HuH-7.5 (cell line): Measurements from ENCODE around the gene HAUS5.

Experiments
- DNase-seq: peaks from one replicate; pipeline ENCODE4 v3.0.0; 2011; ENCODE audit warnings: low spot score

Gene HAUS5

GRCh38 chr19:35642798-35643254 lies 30.3 kb downstream of the HAUS5 start:
- DNase-seq: no peak

GRCh38 chr19:35643255-35644205 lies 31.0 kb downstream of the HAUS5 start:
- peak; percentile 94 for DNase-seq

- DNase-seq: peak; percentile 98
These were observed 31.9 kb downstream of the HAUS5 start for GRCh38 chr19:35644206-35644986.

GRCh38 chr19:35644987-35645679 lies 32.6 kb downstream of the HAUS5 start:
- DNase-seq: peak; percentile 58

GRCh38 chr19:35645680-35646511 lies 33.4 kb downstream of the HAUS5 start:
- DNase-seq: no peak

GRCh38 chr19:35648017-35648961 lies 35.8 kb downstream of the HAUS5 start, which contains the start of gene COX6B1:
Gene COX6B1, plus strand, starts transcription at chr19:35648323. Its CDS starts 2,921 bp downstream, at chr19:35651244.
- DNase-seq: peak; percentile 93

GRCh38 chr19:35650581-35650980 lies 38.0 kb downstream of the HAUS5 start:
- no peak for DNase-seq

GRCh38 chr19:35654828-35655227 lies 42.3 kb downstream of the HAUS5 start:
- peak; percentile 1 for DNase-seq

- DNase-seq: no peak
These were observed 43.1 kb downstream of the HAUS5 start for GRCh38 chr19:35655600-35655999.

- no peak for DNase-seq
These were observed 44.2 kb downstream of the HAUS5 start for GRCh38 chr19:35656700-35657099.

GRCh38 chr19:35657904-35658700 lies 45.6 kb downstream of the HAUS5 start:
- no peak for DNase-seq

- no peak for DNase-seq
These were observed 49.4 kb downstream of the HAUS5 start for GRCh38 chr19:35661995-35662340.

GRCh38 chr19:35663981-35664380 lies 51.4 kb downstream of the HAUS5 start:
- DNase-seq: no peak

- no peak for DNase-seq
These were observed 52.6 kb downstream of the HAUS5 start for GRCh38 chr19:35665157-35665556.

GRCh38 chr19:35665604-35666003 lies 53.1 kb downstream of the HAUS5 start:
- DNase-seq: no peak

GRCh38 chr19:35666251-35666913 lies 53.8 kb downstream of the HAUS5 start, which contains the start of gene UPK1A:
Gene UPK1A, plus strand, starts transcription at chr19:35666517. Its CDS starts 296 bp downstream, at chr19:35666813.
- no peak for DNase-seq

GRCh38 chr19:35669566-35669965 lies 57.0 kb downstream of the HAUS5 start:
- no peak for DNase-seq

- DNase-seq: no peak
These were observed 57.4 kb downstream of the HAUS5 start for GRCh38 chr19:35669974-35670373.

- DNase-seq: no peak
These were observed 58.2 kb downstream of the HAUS5 start for GRCh38 chr19:35670686-35671085.
